ENCODE data around the gene VAPA.
A peak's percentile ranks its signal among the peaks of the same experiment; 100 is the strongest.

Gene VAPA

DNA sequence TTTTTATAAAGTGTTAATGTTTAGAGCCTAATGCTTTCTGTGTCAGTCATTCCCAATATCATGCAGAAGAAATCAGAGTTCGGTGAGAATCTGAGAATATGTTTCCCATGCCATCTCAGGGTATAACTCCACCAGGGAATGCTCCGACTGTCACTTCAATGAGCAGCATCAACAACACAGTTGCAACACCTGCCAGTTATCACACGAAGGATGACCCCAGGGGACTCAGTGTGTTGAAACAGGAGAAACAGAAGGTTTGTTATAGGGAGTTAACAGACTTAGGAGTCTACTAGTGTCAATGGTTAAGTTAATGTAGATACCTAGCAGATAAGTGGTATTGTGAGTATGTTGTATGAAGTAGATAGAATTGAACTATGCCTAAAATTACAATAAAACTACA, 31.0 kb downstream of the VAPA start:
- DNase-seq: no peak

DNA sequence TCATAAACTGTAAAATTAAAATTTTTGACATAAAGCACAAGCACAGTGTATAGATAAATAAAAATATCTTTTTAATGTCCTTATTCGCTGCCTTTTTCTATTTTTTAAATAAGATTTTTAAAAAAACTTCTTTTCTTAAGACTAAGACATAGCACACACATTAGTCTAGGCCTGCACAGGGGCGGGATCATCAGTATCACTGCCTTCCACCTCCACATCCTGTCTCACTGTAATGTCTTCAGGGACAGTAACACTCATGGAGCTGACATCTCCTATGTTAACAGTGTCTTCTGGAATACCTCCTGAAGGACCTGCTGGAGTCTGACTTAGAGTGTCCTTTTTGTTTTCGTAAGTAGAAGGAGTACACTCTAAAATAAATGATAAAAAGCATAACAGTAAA, 33.0 kb downstream of the VAPA start:
- no peak for DNase-seq

DNA sequence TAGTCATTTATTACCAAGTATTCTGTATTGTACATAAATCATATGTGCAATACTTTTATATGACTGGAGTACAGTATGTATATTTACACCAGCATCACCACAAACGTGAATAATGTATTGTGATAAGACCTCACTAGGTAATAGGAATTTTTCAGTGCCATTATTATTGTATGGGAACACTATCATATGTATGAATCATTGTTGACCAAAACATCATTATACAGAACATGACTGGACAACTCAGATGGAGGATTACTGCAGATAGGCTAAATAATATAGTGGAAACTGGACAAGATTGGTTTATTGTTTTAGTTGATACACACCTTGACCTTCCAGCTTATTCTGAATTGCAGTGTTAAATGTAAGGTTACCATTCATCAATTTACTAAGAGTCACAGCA, 33.4 kb downstream of the VAPA start:
- DNase-seq: no peak

DNA sequence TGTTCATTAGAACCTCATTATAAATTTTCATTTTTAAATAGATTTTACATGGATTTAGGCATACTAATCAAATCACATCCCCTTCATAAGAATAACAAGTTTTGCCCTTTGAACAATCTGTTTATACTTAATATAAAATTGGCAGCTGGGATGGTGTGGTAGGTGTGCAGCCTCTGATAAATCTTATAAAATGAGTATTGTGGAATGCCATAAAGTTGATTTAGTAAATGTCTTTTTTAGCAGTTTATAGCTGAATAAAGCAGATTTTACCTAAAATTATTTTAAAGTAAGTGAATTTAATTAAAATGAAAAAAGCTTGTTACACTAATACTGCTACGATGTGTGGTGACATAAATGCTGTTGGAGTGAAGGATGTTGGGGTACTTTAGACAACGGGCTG, 35.5 kb downstream of the VAPA start:
- DNase-seq: no peak

DNA sequence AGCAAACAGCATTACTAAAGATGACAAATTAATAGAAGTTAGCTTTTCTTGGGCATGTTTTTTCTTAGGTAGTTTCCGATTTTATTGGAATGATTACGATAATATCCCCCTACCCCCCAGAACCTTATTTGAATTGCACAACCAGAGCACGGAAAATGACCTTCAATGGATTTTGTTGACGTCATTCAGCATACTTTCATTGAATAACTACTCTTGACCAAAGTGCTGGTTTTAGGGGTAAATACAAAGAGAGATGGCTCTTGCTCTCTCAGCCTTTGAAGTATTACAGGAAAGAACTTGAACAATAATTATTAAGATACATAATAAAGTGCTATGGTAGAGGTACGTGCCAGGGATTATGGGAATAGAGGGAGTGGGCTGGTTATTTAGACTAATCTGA, 36.0 kb downstream of the VAPA start:
- no peak for DNase-seq

DNA sequence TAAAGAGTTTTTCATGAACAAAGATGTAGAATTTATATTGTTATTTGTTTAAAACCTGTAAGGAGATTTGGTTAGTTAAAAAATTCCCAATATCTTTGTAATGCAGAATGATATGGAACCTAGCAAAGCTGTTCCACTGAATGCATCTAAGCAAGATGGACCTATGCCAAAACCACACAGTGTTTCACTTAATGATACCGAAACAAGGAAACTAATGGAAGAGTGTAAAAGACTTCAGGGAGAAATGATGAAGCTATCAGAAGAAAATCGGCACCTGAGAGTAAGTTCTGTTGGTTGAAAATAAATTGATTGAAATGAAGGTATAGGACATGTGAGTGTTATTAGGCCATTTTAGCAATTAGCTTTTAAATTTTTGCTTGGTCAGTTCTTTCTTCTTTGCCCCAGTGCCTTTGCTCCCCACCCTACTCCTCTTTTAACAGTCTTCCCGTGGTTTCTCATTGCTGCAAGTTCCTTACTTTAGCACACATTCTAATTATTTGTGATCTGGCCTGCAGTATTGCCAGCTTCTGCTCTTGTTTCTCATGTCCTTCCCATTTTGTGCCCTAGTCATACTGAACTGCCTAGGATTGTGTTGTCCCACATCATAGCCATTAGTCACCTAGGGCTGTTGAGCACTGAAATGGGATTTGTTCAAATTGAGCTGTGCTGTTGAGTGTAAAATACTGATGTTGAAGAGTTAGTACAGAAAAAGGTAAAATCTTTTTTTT, 36.6 kb downstream of the VAPA start:
- peak; percentile 50 for DNase-seq

DNA sequence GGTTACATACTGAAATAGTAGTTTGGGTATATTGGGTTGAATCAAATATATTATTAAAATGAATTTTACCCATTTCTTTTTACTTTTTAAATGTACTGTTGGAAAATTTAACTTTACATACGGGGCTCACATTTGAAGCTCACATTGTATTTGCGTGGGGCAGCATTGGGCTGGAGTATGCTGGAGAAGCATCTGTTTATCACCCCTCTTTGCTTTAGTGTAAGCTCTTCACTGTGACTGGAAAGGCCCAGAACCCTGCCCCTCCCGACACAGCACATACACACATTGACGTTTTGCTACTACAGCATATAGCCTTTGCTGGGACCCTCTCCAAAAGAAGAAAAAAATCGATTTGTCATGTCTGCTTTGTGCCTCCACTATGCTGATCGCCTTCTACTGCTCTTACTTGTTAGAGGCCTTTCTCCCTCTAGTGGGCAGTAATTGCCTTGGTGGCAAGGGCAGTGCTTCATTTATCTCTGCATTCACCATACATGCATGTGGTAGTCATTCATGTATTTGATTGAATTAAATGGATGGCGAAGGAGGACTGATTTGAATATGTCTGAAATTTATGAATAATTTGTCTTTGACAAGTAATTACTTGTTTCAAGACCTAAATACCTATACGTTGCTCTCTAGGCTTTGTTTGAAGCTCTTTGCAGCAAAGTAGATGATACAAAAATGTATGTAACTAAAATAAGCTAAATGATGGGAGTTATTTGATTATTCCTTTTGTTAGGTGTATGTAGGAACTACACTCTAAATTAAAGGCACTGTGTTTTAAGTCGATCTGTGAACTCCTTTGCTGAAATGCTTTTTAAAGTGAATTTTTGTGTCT, 37.4 kb downstream of the VAPA start:
- DNase-seq: peak; percentile 60

DNA sequence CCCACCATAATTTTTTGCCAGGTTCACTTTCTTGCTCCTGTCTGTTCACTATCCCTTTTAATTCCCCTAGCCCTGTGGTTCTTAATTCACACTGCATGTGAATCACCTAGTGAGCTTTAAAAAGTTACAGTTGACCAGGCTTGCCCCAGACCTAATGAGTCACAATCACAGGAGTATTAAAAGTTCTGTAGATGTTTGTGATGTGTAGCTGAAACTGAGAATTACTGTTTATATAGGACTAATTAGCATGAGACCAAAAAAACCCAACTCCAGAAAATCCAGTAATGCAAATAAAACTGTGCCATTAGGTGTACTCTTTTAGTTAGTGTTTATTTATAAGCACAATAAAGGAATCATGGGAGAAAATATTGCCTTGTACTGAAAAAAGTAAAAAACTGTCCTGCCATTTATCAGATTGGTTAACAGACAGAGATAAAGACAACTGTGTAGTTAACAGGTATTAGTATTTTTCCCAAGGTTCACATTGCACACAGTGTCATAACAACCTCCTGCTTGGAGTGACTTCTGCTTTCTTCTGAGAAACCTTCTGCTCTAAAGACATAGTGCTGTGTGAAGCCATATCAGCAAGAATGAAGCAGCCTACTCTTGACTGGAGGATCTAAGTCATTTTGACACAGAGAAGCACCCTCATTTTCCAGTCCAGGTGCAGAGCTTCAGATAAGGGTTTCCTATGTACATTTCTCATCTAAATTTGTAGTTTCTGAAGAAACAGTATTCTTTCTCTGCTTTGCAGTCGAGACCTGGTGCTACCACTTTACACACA, 39.0 kb downstream of the VAPA start:
- peak; percentile 47 for DNase-seq

DNA sequence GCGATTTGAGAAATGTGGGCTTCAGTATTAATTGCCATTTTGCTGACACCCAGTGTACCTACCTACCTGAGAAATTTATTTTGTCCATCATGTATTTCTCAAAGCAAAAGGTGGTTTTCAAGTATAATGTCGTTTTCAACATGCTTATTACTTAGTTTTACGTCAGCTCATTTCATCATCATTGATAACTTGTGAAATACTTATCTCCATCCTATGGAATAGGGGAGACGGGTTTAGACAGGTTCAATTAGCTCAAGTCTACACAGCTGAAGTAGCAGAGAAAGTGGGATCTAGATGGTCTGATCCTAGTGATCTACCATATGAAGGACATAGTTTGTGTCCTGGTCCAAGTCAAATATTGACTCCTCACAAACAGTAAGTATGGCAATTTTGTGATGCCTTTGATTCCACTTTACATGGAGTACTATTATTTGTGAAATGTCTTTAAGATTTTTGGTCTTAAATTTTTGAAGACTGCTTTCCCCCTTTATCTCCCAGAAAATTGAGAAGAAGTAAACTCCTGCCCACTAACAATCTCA, 45.1 kb downstream of the VAPA start:
- DNase-seq: no peak

DNA sequence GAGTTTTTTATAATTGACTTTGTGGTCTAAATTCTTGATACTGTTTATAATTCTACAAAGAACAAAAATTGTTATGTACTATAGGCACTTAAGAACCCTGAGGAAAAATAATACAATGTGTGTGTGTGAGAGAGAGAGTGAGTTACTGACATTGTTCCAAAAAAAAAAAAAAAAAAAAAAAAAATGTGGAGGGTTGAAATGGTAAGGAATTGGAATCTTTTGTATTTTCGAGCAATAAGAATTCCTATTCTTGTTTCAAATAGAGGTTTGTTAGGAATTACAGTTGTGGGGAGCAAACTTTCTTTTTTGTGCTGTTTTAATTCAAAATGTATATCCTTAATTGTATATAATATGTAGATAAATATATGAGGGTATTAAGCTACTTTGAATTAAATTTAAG, 45.7 kb downstream of the VAPA start:
- no peak for DNase-seq

DNA sequence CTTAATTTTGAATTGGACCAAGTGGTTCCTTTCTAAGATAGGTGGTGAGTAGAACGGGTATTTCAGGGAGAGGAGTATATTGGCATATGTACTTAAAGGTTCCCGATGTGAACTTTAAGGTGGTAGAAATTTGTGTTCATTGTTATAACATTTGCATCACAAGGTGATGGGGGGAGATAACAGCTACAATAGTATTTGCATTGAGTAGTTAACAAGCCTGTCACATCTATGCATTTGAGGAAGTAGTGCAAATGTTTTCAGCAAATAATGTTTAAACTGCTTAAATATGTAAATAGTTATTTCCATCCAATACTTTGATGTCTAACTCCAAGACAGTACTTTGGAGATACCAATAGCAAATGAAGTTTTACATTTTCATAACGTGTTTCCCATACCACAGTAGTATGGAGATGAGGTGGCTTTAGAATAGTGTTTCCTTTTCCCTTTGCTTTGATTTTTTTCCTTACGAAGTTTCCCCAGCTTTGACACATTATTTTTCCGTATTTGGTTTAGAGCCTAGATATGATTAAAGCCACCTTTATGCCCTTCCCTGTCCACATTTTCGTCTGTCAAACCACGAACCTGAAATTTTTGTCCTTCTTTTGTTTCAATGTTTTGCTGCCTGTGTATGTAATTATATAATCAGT, 46.6 kb downstream of the VAPA start:
- no peak for DNase-seq

DNA sequence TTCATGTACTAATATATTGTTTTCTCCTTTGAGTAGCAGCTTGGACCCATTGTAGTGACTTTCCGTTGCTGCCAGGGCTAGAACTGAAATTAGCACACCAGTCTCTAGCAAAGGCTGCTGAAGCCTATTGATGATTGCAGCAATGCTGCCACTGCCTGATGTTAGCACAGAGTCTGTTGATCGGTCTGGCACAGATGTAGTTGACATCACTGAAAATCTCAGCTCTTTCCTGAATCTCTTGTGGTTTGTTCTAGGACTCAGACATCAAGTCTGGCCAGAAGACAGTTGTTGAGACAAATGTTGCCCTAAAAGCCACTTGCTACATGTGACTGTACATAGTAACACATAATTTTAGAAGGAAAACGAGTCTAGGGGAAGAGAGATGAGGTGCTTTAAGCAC, 47.2 kb downstream of the VAPA start:
- DNase-seq: peak; percentile 25

DNA sequence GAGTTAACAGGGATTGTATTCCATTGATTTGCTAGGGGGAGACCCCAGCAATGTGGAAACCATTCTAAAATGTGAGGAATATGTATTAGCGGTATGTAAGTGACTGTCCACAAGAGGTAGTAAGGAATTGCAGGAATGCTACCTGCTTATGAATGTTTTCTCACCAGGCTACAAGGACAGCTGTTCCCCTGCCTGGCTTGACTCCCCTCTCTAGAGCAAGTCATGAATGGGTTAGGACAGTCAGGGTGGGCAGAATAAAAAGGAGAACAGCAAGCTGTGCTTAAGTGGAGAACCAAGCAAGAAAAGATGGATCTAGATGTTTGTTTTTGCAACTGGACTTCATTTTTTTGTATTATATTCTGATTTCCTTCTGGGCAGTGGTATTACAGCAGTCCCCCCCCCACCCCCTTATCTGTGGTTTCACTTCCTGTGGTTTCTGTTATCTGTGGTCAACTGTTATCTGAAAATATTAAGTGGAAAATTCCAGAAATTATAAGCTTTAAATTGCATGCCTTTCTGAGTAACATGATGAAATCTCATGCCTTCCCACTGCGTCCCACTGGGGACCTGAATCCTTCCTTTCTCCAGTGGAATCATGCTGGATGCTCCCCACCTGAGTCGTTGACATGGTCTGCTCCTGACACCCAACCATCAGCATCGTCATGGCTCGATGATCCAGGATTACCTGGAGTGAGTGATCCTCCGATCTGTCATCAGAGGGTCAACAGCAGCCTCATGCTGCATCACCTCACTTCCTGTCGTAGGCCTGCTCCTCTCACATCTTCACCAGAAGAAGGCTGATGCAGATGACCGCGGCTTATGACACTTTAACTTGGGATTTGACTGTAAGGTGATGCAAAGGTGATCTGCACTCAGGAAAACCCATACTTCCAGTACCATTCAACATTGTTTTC, 52.2 kb downstream of the VAPA start:
- DNase-seq: peak; percentile 44

DNA sequence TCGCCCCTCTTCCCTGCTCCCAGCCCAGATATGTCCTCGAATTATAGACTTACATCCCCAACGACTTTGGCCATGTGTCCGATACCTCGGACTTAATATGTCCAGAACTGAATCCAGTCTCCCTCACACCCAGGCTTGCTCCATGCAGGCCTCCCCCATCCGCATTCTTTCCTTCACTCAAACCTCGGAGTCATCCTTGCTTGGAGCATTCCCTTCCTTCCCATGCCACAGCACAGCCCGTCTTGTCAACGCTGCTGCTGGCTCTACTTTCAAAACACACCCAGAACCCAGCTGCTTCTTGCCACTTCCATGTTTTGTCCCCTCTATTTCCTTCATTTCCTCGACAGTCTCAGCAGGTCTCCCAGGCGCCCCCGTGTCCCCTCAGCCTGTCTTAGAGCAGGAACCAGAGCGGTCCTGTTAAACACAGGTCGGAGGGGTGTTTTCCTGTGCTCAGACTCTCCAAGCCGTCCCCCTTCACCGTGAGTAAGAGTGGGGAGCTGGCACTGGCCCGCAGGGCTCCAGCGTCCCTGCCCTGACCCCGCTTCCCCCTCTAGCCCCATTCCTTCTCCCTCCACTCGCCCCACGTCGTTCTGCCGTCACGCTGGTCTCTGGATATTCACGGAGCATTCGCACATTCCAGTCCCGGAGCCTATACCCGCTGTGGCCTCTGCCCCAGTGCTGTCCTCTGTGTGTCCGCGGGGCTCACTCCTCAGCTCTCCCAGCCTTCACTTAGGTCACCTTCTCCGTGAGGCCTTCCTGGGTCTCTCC, 54.4 kb downstream of the VAPA start:
- DNase-seq: peak; percentile 39

DNA sequence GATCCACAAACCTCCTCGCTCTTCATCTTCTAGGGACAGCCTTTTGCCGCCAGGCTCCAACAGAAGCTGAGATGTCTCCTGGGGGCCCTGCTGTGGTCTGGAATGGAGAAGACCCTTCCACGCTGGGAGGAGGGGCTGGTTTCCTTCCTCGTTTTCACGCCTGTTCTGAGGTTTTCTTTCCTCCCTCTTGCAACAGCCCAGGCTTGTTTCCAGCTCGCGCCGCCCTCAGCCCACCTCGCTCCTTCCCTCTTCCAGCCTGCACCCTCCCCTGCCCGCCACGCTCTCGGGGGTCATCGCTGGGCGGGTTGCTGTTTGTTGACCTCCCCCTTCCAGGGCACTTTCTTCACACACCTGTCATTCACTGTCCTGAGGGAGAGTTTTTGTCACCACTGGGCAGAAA, 55.4 kb downstream of the VAPA start:
- DNase-seq: no peak

DNA sequence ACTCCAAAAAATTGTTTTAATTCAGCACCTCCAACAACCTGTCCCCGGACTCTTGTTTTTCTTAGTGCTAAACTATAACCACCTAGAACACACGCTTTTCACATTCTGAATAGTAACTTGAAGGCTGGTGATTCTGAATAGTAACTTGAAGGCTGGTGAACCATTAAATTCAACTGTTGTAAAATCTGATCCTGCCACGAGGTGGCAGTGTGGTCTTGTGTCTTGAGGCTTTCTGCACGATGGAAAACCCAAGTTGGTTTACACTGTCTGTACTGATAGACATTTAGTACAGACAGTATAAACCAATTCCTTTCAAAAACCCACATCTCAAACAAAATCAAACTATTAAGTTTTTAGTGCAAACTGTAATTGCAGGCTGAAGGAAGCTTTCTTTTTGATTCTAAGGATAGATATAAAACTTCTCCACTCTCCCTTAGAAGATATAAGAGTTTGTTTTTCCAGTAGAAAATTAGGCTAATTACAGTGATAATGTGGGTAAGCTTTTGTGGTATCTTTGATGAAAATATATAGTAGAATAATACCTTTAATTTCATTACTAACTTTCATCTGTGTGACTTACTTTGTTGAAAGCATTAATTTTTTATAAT, 57.6 kb downstream of the VAPA start:
- DNase-seq: peak; percentile 78

DNA sequence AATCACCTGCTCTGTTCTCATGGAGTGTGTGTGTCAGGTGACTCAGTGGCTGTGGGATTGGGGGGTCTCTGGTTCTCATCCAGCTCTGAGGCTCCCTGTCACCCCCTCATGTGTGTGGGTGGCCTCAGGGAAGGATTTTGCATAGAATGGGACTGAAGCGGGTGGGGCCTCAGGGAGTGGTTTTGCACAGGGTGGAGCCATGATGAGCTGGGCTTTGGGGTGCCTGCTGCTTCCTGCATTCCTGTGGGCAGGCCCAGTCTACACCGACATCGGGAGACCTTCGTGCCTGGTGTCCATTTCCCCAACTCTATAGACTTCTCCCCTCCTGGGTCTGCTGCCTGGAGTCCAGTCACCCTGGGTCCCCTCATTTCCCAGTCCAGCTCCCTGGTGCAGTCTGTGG, 59.7 kb downstream of the VAPA start:
- DNase-seq: no peak

DNA sequence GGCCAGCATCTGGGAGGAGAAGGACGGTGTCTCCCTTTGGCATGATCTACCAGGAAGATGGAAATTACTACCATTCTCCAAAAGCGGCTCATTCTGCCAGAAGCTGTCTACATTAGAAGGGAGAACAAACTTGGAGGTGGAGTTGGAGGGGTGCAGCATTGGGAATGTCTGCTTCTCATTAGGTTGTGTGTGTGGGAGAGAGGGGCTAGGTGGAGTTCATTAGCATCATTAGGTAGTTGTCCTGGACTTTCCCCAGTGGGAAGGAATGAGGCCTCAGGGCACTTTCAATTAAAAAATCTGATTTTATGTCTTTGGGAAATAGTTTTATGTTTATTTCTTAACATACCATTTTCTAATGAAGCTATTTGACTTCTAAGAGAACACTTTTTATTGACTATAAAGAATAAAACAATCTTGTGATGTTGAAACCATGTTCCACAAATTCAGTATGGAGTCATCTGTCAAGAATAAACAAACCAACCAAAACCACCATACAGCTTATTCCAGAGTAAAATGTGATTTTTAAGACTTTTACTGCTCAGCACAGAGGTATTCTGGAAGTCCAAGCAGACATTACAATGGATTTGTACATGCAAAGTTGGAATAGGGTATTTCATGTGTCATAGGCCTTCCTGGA, 60.6 kb downstream of the VAPA start:
- DNase-seq: no peak

DNA sequence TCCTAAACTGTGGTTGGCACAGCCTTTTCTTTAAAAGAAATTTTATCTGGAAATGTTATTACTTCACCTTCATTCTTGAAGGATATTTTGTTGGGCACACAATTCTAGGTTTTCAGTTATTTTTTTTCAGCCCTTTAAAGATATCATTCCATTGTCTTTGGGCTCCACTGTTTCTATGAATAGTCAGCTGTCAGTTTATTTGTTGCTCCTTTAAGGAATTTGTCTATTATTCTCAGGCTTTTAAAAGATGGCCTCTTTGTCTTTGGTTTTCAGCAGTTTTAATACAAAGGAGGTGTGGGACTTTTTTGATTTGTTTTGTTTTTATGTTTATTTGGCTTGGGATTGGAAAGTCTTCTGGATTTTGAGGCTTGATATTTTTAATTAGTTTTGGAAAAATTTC, 61.8 kb downstream of the VAPA start:
- DNase-seq: no peak

DNA sequence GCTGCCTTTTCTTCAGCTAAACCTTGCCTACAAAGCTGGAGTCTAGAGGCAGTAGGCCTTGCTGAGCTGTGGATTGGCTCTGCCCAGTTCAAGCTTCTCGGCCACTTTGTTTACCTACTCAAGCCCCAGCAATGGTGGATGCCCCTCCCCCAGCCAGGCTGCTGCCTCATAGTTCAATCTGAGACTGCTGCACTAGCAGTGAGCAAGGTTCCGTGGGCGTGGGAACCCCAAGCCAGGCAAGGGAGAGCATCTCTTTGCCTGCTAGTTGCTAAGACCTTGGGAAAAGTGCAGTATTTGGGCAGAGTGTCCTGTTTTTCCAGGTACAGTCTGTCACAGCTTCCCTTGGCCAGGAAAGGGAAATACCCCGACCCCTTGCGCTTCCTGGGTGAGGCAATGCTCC, 68.9 kb downstream of the VAPA start:
- DNase-seq: no peak
